T-helper 17 cell (primary cell): ENCODE results near the gene PIM1. TPM values are rescaled to one million over a fixed set of nuclear protein-coding genes. Genes with fewer than 3 reads are reported as not detected.

Source experiments
- ATAC-seq: fragments of 150-1000 bp; cut with Tn5 transposase; 2 replicates; pipeline ENCODE4 v1.10.0; 2021; ENCODE audit warnings: mild to moderate bottlenecking, moderate library complexity
- DNase-seq, 3 donors: peaks; one replicate each; pipeline versions ENCODE4 v3.0.0 to v3.0.0-alpha.2; 2020 to 2021
- H3K9me3 ChIP-seq: one replicate; pipeline ENCODE4 v1.7.0; 2013; ENCODE audit warnings: low read length, mild to moderate bottlenecking; ENCODE audit not compliant: control insufficient read depth, poor library complexity, severe bottlenecking
- H3K27ac Mint-ChIP-seq: one replicate; pipeline ENCODE4 v1.8.0; 2022; ENCODE audit warnings: mild to moderate bottlenecking, moderate library complexity, mixed read lengths
- H3K27me3 Mint-ChIP-seq: one replicate; pipeline ENCODE4 v1.8.0; 2022; ENCODE audit warnings: mixed read lengths
- H3K36me3 Mint-ChIP-seq: one replicate; pipeline ENCODE4 v1.8.0; 2022; ENCODE audit warnings: low read depth, mixed read lengths
- H3K4me1 Mint-ChIP-seq: one replicate; pipeline ENCODE4 v1.8.0; 2022; ENCODE audit warnings: mild to moderate bottlenecking, mixed read lengths
- H3K4me3 Mint-ChIP-seq: one replicate; pipeline ENCODE4 v1.8.0; 2022; ENCODE audit warnings: mild to moderate bottlenecking, moderate library complexity, mixed read lengths
- total RNA-seq, 4 donors: library from RNA in 2 of 4; stranded (reverse) in 2 of 4; gene quantifications; one replicate each; pipeline ENCODE4 v1.2.3 and lab custom pipeline; 2022 to 2026

Gene PIM1
- total RNA-seq, 2 donors from 2014 or later = 210 to 310 TPM

DNA sequence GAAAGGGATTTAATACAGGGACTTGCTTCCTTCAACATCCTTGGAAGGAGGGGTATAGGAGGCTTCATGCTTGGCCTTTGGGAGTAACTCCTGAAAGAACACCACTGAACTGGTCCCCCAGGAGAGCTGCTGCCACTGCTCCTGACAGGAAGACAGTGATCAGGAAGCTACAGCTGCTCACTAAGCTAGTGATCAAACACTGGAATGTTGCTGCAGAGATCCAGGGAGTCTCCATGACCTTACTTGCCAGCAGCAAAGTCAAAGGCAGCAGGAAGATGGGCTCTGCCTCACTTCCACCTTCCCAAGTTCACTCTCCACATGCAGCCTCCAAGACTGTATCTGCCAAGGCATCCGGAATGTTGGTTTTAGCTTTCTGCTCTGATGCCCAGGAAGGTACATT lies 31.8 kb downstream of the PIM1 start:
- peak overlapping the region; percentile 88 for H3K27ac Mint-ChIP-seq
- peaks cover 2% of the 10 kb centered on the region for H3K36me3 Mint-ChIP-seq
- no peak overlapping the region for H3K4me3 Mint-ChIP-seq
- ATAC-seq = no peak
- H3K9me3 ChIP-seq = no peaks in the 10 kb centered on the region
- H3K27me3 Mint-ChIP-seq = no peaks in the 10 kb centered on the region
- no peak for DNase-seq
- H3K4me1 Mint-ChIP-seq = peaks cover 26% of the 10 kb centered on the region

DNA sequence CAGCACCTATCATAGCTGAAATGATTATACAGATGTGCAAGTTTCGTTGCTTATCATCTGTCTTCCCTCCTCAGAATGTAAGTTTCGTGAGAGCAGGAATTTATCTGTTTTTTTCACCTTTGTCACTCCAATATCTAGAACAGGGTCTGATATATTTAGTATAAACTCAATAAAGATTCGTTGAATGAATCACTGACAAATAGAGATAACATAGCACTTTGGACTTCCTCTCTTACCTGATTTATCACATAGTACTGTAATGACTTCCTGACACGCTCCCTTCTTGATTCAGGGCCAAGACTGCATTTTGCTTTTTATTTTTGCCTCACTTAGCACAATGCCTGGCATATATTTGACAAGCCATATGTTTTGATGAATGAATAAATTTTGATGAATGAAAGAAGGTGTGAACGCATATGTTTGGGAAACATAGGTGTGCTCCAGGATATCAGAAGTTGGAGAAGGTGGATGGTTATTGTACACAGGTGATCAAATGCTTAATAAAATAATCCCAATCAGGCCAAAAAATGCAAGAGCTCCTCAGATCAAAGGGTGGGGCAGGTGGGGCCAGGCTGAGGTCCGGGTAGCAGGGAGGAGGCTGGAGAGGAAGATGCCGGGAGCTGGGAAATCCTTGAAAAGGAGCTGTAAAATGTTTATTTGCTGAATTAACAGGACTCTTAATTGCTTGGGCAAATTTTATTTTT lies 33.0 kb downstream of the PIM1 start:
- Mint-ChIP-seq H3K4me3 (peak overlapping the region; percentile 62), H3K36me3 (peaks cover 2% of the 10 kb centered on the region), H3K27me3 (no peaks in the 10 kb centered on the region), H3K27ac (peak overlapping the region; percentile 88), H3K4me1 (peaks cover 35% of the 10 kb centered on the region)
- H3K9me3 ChIP-seq = no peaks in the 10 kb centered on the region
- ATAC-seq (peak; percentile 44), DNase-seq (no peak)

DNA sequence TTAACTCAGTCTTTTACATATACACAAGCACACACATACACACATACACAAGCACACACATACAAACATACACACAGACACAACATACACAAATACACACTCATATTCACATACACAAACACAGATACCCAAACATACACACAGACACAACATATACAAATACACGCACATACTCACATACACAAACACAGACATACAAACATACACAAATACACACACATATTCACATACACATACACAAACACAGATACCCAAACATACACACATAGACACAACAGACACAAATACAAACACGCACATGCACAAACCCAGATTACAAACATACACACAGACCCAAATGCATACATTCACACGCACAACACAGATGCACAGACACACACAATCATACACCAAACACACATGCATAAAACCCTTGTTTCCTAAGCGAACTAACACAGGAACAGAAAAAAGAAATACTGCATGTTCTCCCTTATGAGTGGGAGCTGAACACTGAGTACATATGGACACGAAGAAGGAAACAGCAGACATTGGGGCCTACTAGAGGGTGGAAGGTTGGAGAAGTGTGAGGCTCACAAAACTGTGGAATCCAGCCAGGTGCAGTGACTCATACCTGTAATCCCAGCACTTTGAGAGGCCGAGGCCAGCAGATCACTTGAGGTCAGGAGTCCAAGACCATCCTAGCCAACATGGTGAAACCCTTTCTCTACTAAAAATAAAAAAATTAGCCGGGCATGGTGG lies 34.2 kb downstream of the PIM1 start:
- H3K9me3 ChIP-seq = no peaks in the 10 kb centered on the region
- H3K27ac Mint-ChIP-seq = peak overlapping the region; percentile 89
- H3K36me3 Mint-ChIP-seq = peaks cover 4% of the 10 kb centered on the region
- DNase-seq = no peak
- no peak for ATAC-seq
- peak overlapping the region; percentile 33 for H3K4me3 Mint-ChIP-seq
- H3K4me1 Mint-ChIP-seq = peaks cover 37% of the 10 kb centered on the region
- no peaks in the 10 kb centered on the region for H3K27me3 Mint-ChIP-seq

- Mint-ChIP-seq H3K4me3 (no peak overlapping the region), H3K27me3 (no peaks in the 10 kb centered on the region), H3K4me1 (peaks cover 48% of the 10 kb centered on the region), H3K36me3 (peaks cover 4% of the 10 kb centered on the region), H3K27ac (no peak overlapping the region)
- ATAC-seq (no peak), DNase-seq (no peak)
- no peaks in the 10 kb centered on the region for H3K9me3 ChIP-seq
These were observed 35.4 kb downstream of the PIM1 start for GRCh38 chr6:37205175-37205996.

DNA sequence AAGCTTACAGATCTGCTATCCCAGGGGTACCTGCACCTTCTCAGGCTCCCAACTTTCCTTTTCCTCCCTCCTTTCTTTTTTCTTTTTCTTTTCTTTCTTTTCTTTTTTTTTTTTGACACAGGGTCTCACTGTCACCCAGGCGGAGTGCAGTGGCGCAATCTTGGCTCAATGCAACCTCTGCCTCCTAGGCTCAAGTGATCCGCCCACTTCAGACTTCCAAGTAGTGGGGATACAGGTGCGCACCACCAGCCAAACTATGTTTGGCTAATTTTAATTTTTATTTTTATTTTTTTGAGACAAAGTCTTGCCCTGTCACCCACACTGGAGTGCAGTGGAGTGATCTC lies 36.0 kb downstream of the PIM1 start:
- Mint-ChIP-seq H3K27me3 (no peaks in the 10 kb centered on the region), H3K36me3 (peaks cover 4% of the 10 kb centered on the region), H3K4me1 (peaks cover 52% of the 10 kb centered on the region), H3K27ac (peak overlapping the region; percentile 98), H3K4me3 (no peak overlapping the region)
- ATAC-seq (no peak), DNase-seq (no peak)
- H3K9me3 ChIP-seq = no peaks in the 10 kb centered on the region

DNA sequence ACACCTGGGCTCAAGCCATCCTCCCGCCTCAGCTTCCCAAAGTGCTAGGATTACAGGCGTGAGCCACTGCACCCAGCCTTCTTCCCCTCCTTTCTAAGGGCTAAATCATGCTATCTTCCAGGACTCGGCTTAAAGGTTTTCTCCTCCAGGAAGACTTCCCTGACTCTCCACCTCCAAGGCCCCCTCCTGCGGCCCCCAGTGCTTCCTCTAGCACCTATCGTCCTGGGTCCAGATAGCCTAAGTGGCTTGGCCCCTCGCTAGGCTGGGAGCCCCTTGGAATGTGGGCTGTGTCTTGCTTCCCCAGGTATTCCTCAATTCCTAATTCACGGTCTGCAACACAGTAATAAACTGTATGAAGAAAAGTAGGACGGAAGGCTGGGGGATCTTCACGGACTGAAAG lies 36.7 kb downstream of the PIM1 start:
- peaks cover 4% of the 10 kb centered on the region for H3K36me3 Mint-ChIP-seq
- H3K4me1 Mint-ChIP-seq = peaks cover 50% of the 10 kb centered on the region
- ATAC-seq (no peak), DNase-seq (no peak)
- no peaks in the 10 kb centered on the region for H3K9me3 ChIP-seq
- peak overlapping the region; percentile 98 for H3K27ac Mint-ChIP-seq
- no peaks in the 10 kb centered on the region for H3K27me3 Mint-ChIP-seq
- no peak overlapping the region for H3K4me3 Mint-ChIP-seq

DNA sequence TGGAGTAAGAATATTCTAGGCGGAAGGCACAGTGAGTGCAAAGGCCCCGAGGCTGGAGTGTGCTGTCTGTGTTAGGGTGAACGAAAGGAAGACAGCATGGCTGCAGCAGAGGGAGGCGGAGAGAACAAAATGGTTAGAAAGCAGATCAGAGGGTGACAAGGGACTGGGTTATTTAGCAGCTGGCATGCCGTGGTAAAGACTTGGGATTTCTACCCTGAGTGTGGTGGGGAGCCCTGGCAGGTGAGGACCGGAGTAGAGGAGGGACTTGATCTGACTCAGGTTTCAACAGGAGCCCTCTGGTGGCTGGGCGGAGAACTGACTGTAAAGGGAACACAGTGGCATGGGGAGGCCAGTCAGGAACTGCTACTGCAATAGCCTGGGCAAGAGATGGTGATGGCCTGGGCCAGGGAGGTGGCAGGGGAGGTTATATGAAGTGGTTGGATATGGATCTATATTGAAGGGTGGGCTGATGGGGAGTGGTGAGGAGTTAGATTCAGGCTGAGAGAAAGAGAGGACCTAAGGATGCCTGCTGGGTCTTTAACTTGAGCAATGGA lies 38.0 kb downstream of the PIM1 start:
- peak overlapping the region; percentile 98 for H3K27ac Mint-ChIP-seq
- H3K27me3 Mint-ChIP-seq = no peaks in the 10 kb centered on the region
- peak overlapping the region; percentile 77 for H3K4me3 Mint-ChIP-seq
- DNase-seq (peak; percentile 66 to 81 (median 76)), ATAC-seq (peak; percentile 75)
- H3K36me3 Mint-ChIP-seq = peaks cover 4% of the 10 kb centered on the region
- no peaks in the 10 kb centered on the region for H3K9me3 ChIP-seq
- H3K4me1 Mint-ChIP-seq = peaks cover 44% of the 10 kb centered on the region

- ATAC-seq = no peak
- Mint-ChIP-seq H3K4me1 (peaks cover 38% of the 10 kb centered on the region), H3K27ac (peak overlapping the region; percentile 98), H3K27me3 (no peaks in the 10 kb centered on the region), H3K36me3 (peaks cover 4% of the 10 kb centered on the region), H3K4me3 (no peak overlapping the region)
- no peak for DNase-seq
- no peaks in the 10 kb centered on the region for H3K9me3 ChIP-seq
These were observed 38.8 kb downstream of the PIM1 start for GRCh38 chr6:37208793-37209192.

DNA sequence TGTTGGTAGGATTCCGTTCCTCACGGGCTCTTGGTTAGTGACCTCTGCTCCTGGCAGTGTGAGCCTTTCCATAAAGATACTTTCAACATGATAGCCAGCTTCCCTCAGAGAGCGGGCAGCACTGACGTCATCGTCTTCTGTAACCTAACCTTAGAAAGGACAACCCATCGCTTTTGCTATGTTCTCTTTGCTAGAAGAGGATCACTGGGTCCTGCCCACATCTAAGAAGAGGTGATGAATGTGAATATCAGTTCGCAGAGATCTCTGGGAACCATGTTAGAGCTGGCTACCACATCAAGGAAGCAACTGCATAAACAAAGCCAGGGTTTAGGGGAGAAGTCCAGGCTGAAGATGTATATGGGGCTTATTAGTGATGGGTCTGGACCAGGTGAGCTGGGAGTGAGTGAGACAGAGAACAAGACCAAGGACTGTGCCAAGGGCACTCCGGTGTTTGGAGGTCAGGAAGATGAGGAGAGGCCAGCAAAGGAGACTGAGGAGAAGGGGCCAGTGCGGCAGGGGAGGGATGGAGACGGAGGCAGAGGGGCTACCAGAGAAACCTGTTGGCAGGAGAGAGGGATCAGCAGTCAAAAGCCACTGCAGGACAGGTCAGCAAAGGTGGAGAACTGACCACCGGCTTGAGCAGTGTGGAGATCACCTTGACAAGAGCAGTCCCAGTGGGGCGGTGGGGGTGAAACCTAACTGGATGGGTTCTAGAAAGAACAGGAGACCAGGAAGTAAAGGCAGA lies 39.7 kb downstream of the PIM1 start:
- Mint-ChIP-seq H3K36me3 (peaks cover 2% of the 10 kb centered on the region), H3K4me3 (peak overlapping the region; percentile 87), H3K4me1 (peaks cover 34% of the 10 kb centered on the region), H3K27me3 (no peaks in the 10 kb centered on the region), H3K27ac (peak overlapping the region; percentile 98)
- ATAC-seq = peak; percentile 83
- no peaks in the 10 kb centered on the region for H3K9me3 ChIP-seq
- peak in 2 of 3 donors; percentile 15 to 26 for DNase-seq

GRCh38 chr6:37210313-37210968 lies 40.5 kb downstream of the PIM1 start:
- Mint-ChIP-seq H3K4me3 (no peak overlapping the region), H3K27ac (peak overlapping the region; percentile 98), H3K27me3 (no peaks in the 10 kb centered on the region), H3K4me1 (peaks cover 32% of the 10 kb centered on the region), H3K36me3 (peaks cover 2% of the 10 kb centered on the region)
- ATAC-seq = peak; percentile 64
- H3K9me3 ChIP-seq = no peaks in the 10 kb centered on the region
- peak; percentile 34 to 79 (median 52) for DNase-seq

DNA sequence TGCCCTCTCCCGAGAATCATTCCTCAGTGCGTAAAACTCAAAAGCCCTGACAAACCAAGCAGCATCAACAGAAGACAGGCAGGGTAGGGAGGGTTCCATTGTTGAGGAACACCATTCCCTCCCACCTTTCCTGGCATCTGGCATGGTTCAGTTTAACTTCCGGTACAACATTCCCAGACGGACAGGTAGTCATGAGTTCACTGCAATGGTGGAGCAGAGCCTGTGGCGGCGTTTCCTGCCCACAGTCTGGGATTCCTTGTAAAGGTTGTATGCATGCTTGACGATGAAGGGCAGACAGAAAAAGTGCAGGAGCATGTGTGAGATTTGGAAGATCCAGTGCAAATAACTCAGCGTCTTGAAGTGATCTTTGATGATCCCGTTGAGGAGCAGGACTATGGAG lies 42.3 kb downstream of the PIM1 start:
- Mint-ChIP-seq H3K4me3 (no peak overlapping the region), H3K4me1 (peaks cover 29% of the 10 kb centered on the region), H3K36me3 (peaks cover 2% of the 10 kb centered on the region), H3K27me3 (no peaks in the 10 kb centered on the region), H3K27ac (no peak overlapping the region)
- ATAC-seq (no peak), DNase-seq (no peak)
- no peaks in the 10 kb centered on the region for H3K9me3 ChIP-seq

- H3K27me3 Mint-ChIP-seq = no peaks in the 10 kb centered on the region
- no peak overlapping the region for H3K27ac Mint-ChIP-seq
- H3K36me3 Mint-ChIP-seq = no peaks in the 10 kb centered on the region
- no peak overlapping the region for H3K4me3 Mint-ChIP-seq
- DNase-seq = no peak
- ATAC-seq = no peak
- H3K9me3 ChIP-seq = no peaks in the 10 kb centered on the region
- H3K4me1 Mint-ChIP-seq = peaks cover 10% of the 10 kb centered on the region
These were observed 48.1 kb downstream of the PIM1 start for GRCh38 chr6:37218061-37218460.
